ENCODE measurements around the gene THSD4. TPM values are rescaled to one million over a fixed set of nuclear protein-coding genes. Genes with fewer than 3 reads are reported as not detected.

THSD4 gene
- total and polyA plus RNA-seq, 2 of the 4 experiments (the other 2 are of a cell fraction): 25.5 to 31.1 TPM

GRCh38 chr15:71505962-71506361 is 390.7 kb downstream of the THSD4 start:
- no peak overlapping the region for H2AK5ac ChIP-seq (ENCODE audit: low read depth, low read length)
- ATAC-seq (ENCODE audit: low read depth) (no peak), DNase-seq (no peak)
- peaks cover 5 to 14% of the 10 kb centered on the region in 2 experiments; a peak in 2 of 4 replicates for H3K79me1 ChIP-seq (ENCODE audit: low read depth in 1 of 2, low read length in 2 of 2)
- no peak overlapping the region for H2BK15ac ChIP-seq (ENCODE audit: low read depth, low read length)
- H2AFZ ChIP-seq (replicated peaks; ENCODE audit: low read length, poor library complexity): no peak overlapping the region
- H3K9me1 ChIP-seq (ENCODE audit: insufficient read depth, low read length): 0 out of 2 replicates have a peak, but pooled peaks cover 3% of the 10 kb centered on the region
- no peak overlapping the region for H4K8ac ChIP-seq (ENCODE audit: low read depth in 2 of 2, low read length in 2 of 2)
- intact Hi-C loops (cut with micrococcal nuclease) (no loop called here), dilution Hi-C loops (cut with HindIII; ENCODE audit: low sequenced_read_pairs, unreplicated experiment) (no loop called here), in situ Hi-C loops (cut with MboI; ENCODE audit: low sequenced_read_pairs) (no loop called here)
- no peak overlapping the region for H3K9ac ChIP-seq (ENCODE audit: low read depth, low read length)
- H3K18ac ChIP-seq (ENCODE audit: low read depth, low read length): no peak overlapping the region
- no TSS peak for BruUV-seq (replicated peaks)
- H3K4me3 ChIP-seq (ENCODE audit: insufficient read depth, low read depth, low read length): no peak overlapping the region
- H4K5ac ChIP-seq (ENCODE audit: low read depth, low read length): no peak overlapping the region
- H2BK20ac ChIP-seq (ENCODE audit: low read depth, low read length): no peak overlapping the region
- peaks cover 12% of the 10 kb centered on the region; the same call in 1 of the 2 replicates for H4K20me1 ChIP-seq (ENCODE audit: insufficient read depth, low read length)
- H3K27ac ChIP-seq (ENCODE audit: insufficient read depth, low read length): no peak overlapping the region
- TF ChIP-seq BHLHE40 (IDR thresholded peaks at IDR 0.05; ENCODE audit: low read depth, low read length) (no peak), USF2 (IDR thresholded peaks at IDR 0.05; ENCODE audit: low read depth, low read length) (no peak), RFX5 (IDR thresholded peaks at IDR 0.05; ENCODE audit: low read depth, low read length) (no peak), FOS (IDR thresholded peaks at IDR 0.05; ENCODE audit: low read depth, low read length) (no peak), POLR2A (IDR thresholded peaks at IDR 0.05; ENCODE audit: low read depth, low read length) (no peak)
- H2BK5ac ChIP-seq (ENCODE audit: low read depth, low read length, poor library complexity, severe bottlenecking): no peak overlapping the region
- no peak overlapping the region for H3K14ac ChIP-seq (replicated peaks; ENCODE audit: low read depth, low read length)
- H2AK9ac ChIP-seq (replicated peaks; ENCODE audit: low read depth, low read length, poor library complexity): no peak overlapping the region
- H3K23ac ChIP-seq (ENCODE audit: low read depth, low read length): no peak overlapping the region
- no peaks in the 10 kb centered on the region for H3K27me3 ChIP-seq (ENCODE audit: control insufficient read depth, insufficient read depth, low read length)
- H4K91ac ChIP-seq (ENCODE audit: insufficient read depth, low read depth, low read length): no peak overlapping the region
- no peak overlapping the region for H2BK120ac ChIP-seq (ENCODE audit: low read depth, low read length)
- CTCF ChIA-PET: no interaction called here
- peaks cover 1% of the 10 kb centered on the region; the same call in 1 of the 2 replicates for H3K4me1 ChIP-seq (ENCODE audit: control insufficient read depth, insufficient read depth, low read length)
- H3K4ac ChIP-seq (ENCODE audit: low read depth, low read length): no peak overlapping the region
- no peak overlapping the region for H3K56ac ChIP-seq (ENCODE audit: extremely low read depth, insufficient read depth, low read length)
- 80% methylated on average over 1 of the region's 4 CpGs; no CpG with 5 or more reads in 1 of the 2 experiments for WGBS, 2 experiments (ENCODE audit: extremely low coverage in 2 of 2, insufficient read length in 1 of 2)
- POLR2A ChIA-PET (ENCODE audit: unreplicated experiment): interaction anchor here (0.6 kb wide), 1 partner anchor 238 kb away, joined by 19 read pairs; no protein-coding TSS in a partner anchor
- peaks cover 2% of the 10 kb centered on the region; the same call in 1 of the 2 replicates for H3K36me3 ChIP-seq (ENCODE audit: control insufficient read depth, insufficient read depth, low read length)
- H3K9me3 ChIP-seq (ENCODE audit: control insufficient read depth, insufficient read depth, low read length): no peaks in the 10 kb centered on the region
- no peak overlapping the region for H3K4me2 ChIP-seq (ENCODE audit: low read depth, low read length)

Measured in IMR-90 (cell line).